K562 (cell line): Measurements from ENCODE around the gene SCGB1C2. TPM values are rescaled to one million over a fixed set of nuclear protein-coding genes. Genes with fewer than 3 reads are reported as not detected.

Experiments used
- ATAC-seq: fragments of 200-7000 bp; cut with Tn5 transposase; 3 replicates; pipeline ENCODE4 v1.9.1; 2020; ENCODE audit warnings: moderate library complexity
- BruUV-seq: library from RNA; stranded (reverse); fragments of 400-500 nt; replicated peaks from 2 replicates; lab custom pipeline; 2021; lab: Mats Ljungman, UMichigan
- CTCF ChIA-PET: fragments of 300-600 bp; formaldehyde crosslinking; extraction: SDS; loops from one replicate; lab custom pipeline; 2021; ENCODE audit warnings: low intra/inter-chr PET ratio; lab: Yijun Ruan, JAX
- POLR2A ChIA-PET: fragments of 300-600, 350-650 bp; sonication (Branson Sonifier 250); formaldehyde crosslinking; extraction: SDS; loops from one replicate; lab custom pipeline; 2021; ENCODE audit warnings: antibody characterized with exemption, inconsistent platforms; lab: Yijun Ruan, JAX
- DNase-seq, 4 experiments: peaks; one replicate each; pipeline versions ENCODE4 v3.0.0 to v3.0.0-alpha.2; 2011 to 2018; ENCODE audit warnings: low spot score in 3 of 4, mixed read lengths in 3 of 4; ENCODE audit errors: extremely low read depth in 1 of 4
- FAIRE-seq: peaks from 2 replicates; lab custom pipeline; 2011; peaks lifted over from hg19 to GRCh38; lab: Jason Lieb, UNC
- H2AFZ ChIP-seq: 2 replicates; pipeline ENCODE4 v1.6.0; 2011; ENCODE audit warnings: low read depth, low read length, control low read depth, inconsistent platforms
- H3K27ac ChIP-seq: fragments of 200-600 bp; 3 replicates; pipeline ENCODE4 v1.8.0; 2011; ENCODE audit warnings: low read depth, mild to moderate bottlenecking, control low read depth, inconsistent platforms, low read length, moderate library complexity, mixed read lengths; ENCODE audit errors: extremely low read depth
- H3K27me3 ChIP-seq, 2 experiments: fragments of 300-600 bp in 1 of 2; 2 replicates in 1 of 2; 3 replicates in 1 of 2; pipeline versions ENCODE4 v1.6.0 to v1.8.0; 2011; ENCODE audit warnings: inconsistent platforms in 2 of 2, low read length in 2 of 2, mild to moderate bottlenecking in 1 of 2, mixed read lengths in 1 of 2, moderate library complexity in 1 of 2; ENCODE audit not compliant: control insufficient read depth in 2 of 2, insufficient read depth in 2 of 2
- H3K36me3 ChIP-seq: fragments of 300-600 bp; 3 replicates; pipeline ENCODE4 v1.8.0; 2011; ENCODE audit warnings: mild to moderate bottlenecking, low read length, inconsistent platforms; ENCODE audit not compliant: control insufficient read depth, insufficient read depth
- H3K4me1 ChIP-seq, 2 experiments: fragments of 200-600 bp in 1 of 2; replicated peaks in 1 of 2; 2 replicates in 1 of 2; 3 replicates in 1 of 2; pipeline versions ENCODE4 v1.5.1 to v1.8.0; 2011; ENCODE audit warnings: inconsistent platforms in 2 of 2, low read length in 2 of 2, mild to moderate bottlenecking in 1 of 2, mixed read lengths in 1 of 2, moderate library complexity in 1 of 2; ENCODE audit not compliant: control insufficient read depth in 2 of 2, insufficient read depth in 2 of 2
- H3K4me2 ChIP-seq: 2 replicates; pipeline ENCODE4 v1.6.1; 2011; ENCODE audit warnings: low read length, control low read depth, inconsistent platforms, mixed read lengths; ENCODE audit not compliant: insufficient read depth
- H3K4me3 ChIP-seq: fragments of 200-600 bp; sonication (generic), shearing (Covaris generic); 2 replicates; pipeline ENCODE4 v1.5.1; 2016; ENCODE audit warnings: control low read depth, inconsistent platforms
- H3K79me2 ChIP-seq: fragments of 200-600 bp; 3 replicates; pipeline ENCODE4 v1.8.0; 2011; ENCODE audit warnings: low read length, inconsistent platforms; ENCODE audit not compliant: control insufficient read depth, insufficient read depth
- H3K9ac ChIP-seq, 2 experiments: 2 replicates each; pipeline versions ENCODE4 v1.6.0 to v1.6.1; 2011; ENCODE audit warnings: low read depth in 2 of 2, low read length in 2 of 2, control low read depth in 1 of 2, inconsistent platforms in 1 of 2, mild to moderate bottlenecking in 1 of 2, mixed read lengths in 1 of 2; ENCODE audit not compliant: insufficient read depth in 1 of 2
- H3K9me1 ChIP-seq: one replicate; pipeline ENCODE4 v1.6.0; 2011; ENCODE audit warnings: inconsistent platforms, mild to moderate bottlenecking, low read length, moderate library complexity; ENCODE audit not compliant: control insufficient read depth, insufficient read depth
- H3K9me3 ChIP-seq: replicated peaks from 2 replicates; pipeline ENCODE4 v1.5.1; 2011; ENCODE audit warnings: low read depth, low read length, inconsistent platforms; ENCODE audit not compliant: control insufficient read depth, insufficient read depth
- H4K20me1 ChIP-seq: replicated peaks from 2 replicates; pipeline ENCODE4 v1.6.1; 2011; ENCODE audit warnings: low read length, inconsistent platforms, mixed read lengths; ENCODE audit not compliant: control insufficient read depth, insufficient read depth
- CHD2 ChIP-seq: IDR thresholded peaks from 2 replicates; pipeline ENCODE4 v1.6.1; 2011; ENCODE audit warnings: low read depth, low read length
- EP400 ChIP-seq: fragments of 450-650 bp; IDR thresholded peaks from 2 replicates; pipeline ENCODE4 v1.6.1; 2017; ENCODE audit warnings: antibody characterized with exemption, mild to moderate bottlenecking, moderate library complexity
- KAT2B ChIP-seq: IDR thresholded peaks from one replicate; pipeline ENCODE4 v1.6.1; 2012; ENCODE audit warnings: low read depth, mild to moderate bottlenecking, control low read depth, inconsistent platforms, low read length, moderate library complexity
- NR4A1 ChIP-seq, 2 experiments: fragments of 250-450 bp in 1 of 2; fragments of 450-650 bp in 1 of 2; sonication (Bioruptor Pico) in 1 of 2; IDR thresholded peaks; 2 replicates each; pipeline versions ENCODE4 v1.4.0 to v1.6.1; 2016 to 2020; ENCODE audit warnings: mild to moderate bottlenecking in 2 of 2, missing compliant biosample characterization in 1 of 2, missing genetic modification characterization in 1 of 2, moderate library complexity in 1 of 2
- PHF8 ChIP-seq: fragments of 200-600 bp; sonication (generic); IDR thresholded peaks from 2 replicates; pipeline ENCODE4 v1.6.1; 2012; ENCODE audit warnings: mixed run types, mild to moderate bottlenecking, inconsistent platforms, low read length, moderate library complexity, borderline replicate concordance
- RBM34 ChIP-seq: fragments of 200-400 bp; formaldehyde crosslinking; IDR thresholded peaks from 2 replicates; pipeline ENCODE4 v1.6.1; 2018; ENCODE audit warnings: low read length, borderline replicate concordance; ENCODE audit not compliant: insufficient read depth
- SREBF1 ChIP-seq: fragments of 150-350 bp; IDR thresholded peaks from 2 replicates; pipeline ENCODE4 v1.6.1; 2014; ENCODE audit warnings: antibody characterized with exemption, low read depth, low read length, borderline replicate concordance
- TRIM24 ChIP-seq, 2 experiments: fragments of 450-650 bp; IDR thresholded peaks; 2 replicates each; pipeline ENCODE4 v1.6.1; 2016
- ZNF311 ChIP-seq: fragments of 250-450 bp; sonication (Bioruptor Pico); IDR thresholded peaks from 2 replicates; pipeline ENCODE4 v1.4.0; 2020; ENCODE audit warnings: mild to moderate bottlenecking, moderate library complexity
- ZNF507 ChIP-seq: conservative IDR thresholded peaks from 2 replicates; pipeline ENCODE4 v1.6.1; 2017; ENCODE audit warnings: missing genetic modification characterization, missing compliant biosample characterization
- ZNF584 ChIP-seq: fragments of 200-800 bp; sonication (Bioruptor generic); IDR thresholded peaks from 2 replicates; pipeline ENCODE4 v1.6.1; 2016; ENCODE audit warnings: low read depth, mild to moderate bottlenecking, missing genetic modification characterization, missing compliant biosample characterization
- ZSCAN32 ChIP-seq: fragments of 450-650 bp; formaldehyde crosslinking; IDR thresholded peaks from 2 replicates; pipeline ENCODE4 v1.4.0; 2020; ENCODE audit warnings: mild to moderate bottlenecking, moderate library complexity
- WGBS: fragments of 100-300 bp; shearing (Covaris generic); methylation state at CpG from one replicate; pipeline ENCODE4 v1.1.6; 2016; ENCODE audit warnings: low coverage, mixed read lengths; ENCODE audit not compliant: insufficient coverage; ENCODE audit errors: missing lambda C conversion rate; 5-methylcytosine and 5-hydroxymethylcytosine counted together
- in situ Hi-C: fragments of 300-500 bp; cut with MboI; formaldehyde crosslinking; loops from 4 replicates; pipeline ENCODE4 v1.15.0; 2018; ENCODE audit warnings: inconsistent platforms, mixed read lengths
- intact Hi-C: fragments of 100-400 bp; cut with micrococcal nuclease; formaldehyde crosslinking; loops from 2 replicates; pipeline ENCODE4 v1.14.2; 2022
- polyA plus RNA-seq, 8 experiments: library from polyadenylated mRNA; depleted of rRNA in 4 of 8; stranded (reverse) in 5 of 8; unstranded in 3 of 8; fragments of >200 nt; fragmentation: Nextera tagmentation in 2 of 8; fragmentation: Illumina TruSeq in 1 of 8; extraction: Ambion mirVana in 2 of 8; extraction: Trizol in 1 of 8; gene quantifications; 2 replicates each; pipeline versions ENCODE4 v1.2.1 to v1.2.3, GENCODE V29; 2011 to 2014; ENCODE audit warnings: inconsistent platforms in 1 of 8, missing spikeins in 1 of 8
- total RNA-seq, 7 experiments: library from RNA; depleted of rRNA in 6 of 7; stranded (reverse); fragments of >200 nt in 6 of 7; fragmentation: Illumina TruSeq in 2 of 7; extraction: Trizol in 2 of 7; gene quantifications; 2 replicates each; pipeline versions ENCODE4 v1.2.1 to v1.2.3, GENCODE V29; 2011 to 2021; ENCODE audit warnings: low replicate concordance in 1 of 7

SCGB1C2 gene
- total and polyA plus RNA-seq, 9 of the 15 experiments (the other 6 are each of a cell fraction or from before 2014, with no cell fraction given) = not detected

DNA sequence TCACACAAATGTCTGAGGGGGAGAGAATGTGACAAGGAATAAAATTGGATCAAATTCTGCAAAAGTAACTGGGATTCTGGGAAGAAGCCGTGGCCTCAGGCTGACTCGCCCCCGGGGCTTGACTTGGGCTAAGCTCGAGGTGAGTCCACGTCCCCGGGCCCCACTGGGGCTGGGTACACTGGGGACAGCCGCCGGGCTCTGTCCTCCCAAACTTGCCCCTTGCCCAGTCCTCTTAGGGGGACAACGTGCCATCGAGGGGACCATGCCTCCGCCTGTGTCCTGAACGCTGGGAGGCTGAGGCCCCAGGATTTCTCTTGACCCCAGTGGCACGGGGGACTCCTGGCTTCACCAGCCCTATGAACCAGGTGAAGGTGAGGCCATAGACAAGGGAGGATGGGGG is 23.0 kb downstream of the SCGB1C2 start:
- no peak for FAIRE-seq
- no peak for DNase-seq
- no peaks in the 10 kb centered on the region for H3K4me1 ChIP-seq
- no peaks in the 10 kb centered on the region for H3K9me1 ChIP-seq
- no peak overlapping the region for H3K4me2 ChIP-seq
- no peak overlapping the region for H2AFZ ChIP-seq
- ChIA-PET POLR2A (no interaction called here), CTCF (no interaction called here)
- intact Hi-C loops (no loop called here), in situ Hi-C loops (no loop called here)
- H3K9ac ChIP-seq = no peak overlapping the region
- no TSS peak for BruUV-seq
- no peaks in the 10 kb centered on the region for H3K79me2 ChIP-seq
- H3K36me3 ChIP-seq = no peaks in the 10 kb centered on the region
- H3K9me3 ChIP-seq = no peaks in the 10 kb centered on the region
- peaks cover 3 to 46% of the 10 kb centered on the region in 2 experiments; a peak in 4 of 5 replicates for H3K27me3 ChIP-seq
- no peak for TF ChIP-seq EP400
- no peak for TF ChIP-seq NR4A1 (CRISPR knock-in tag; IDR thresholded peaks at IDR 0.05)
- no peak for TF ChIP-seq NR4A1 (tag; IDR thresholded peaks at IDR 0.05)
- no peak for TF ChIP-seq KAT2B
- no peak for TF ChIP-seq PHF8
- no peak for TF ChIP-seq ZNF507 (tag)
- TF ChIP-seq ZNF311 = no peak
- no peak for TF ChIP-seq ZNF584 (CRISPR knock-in tag)
- TF ChIP-seq SREBF1 = no peak
- TF ChIP-seq ZSCAN32 (CRISPR knock-in tag) = no peak
- no peak for TF ChIP-seq CHD2
- no peak for TF ChIP-seq RBM34
- no peak for TF ChIP-seq TRIM24 (IDR thresholded peaks at IDR 0.05)
- H4K20me1 ChIP-seq = no peaks in the 10 kb centered on the region
- no peak overlapping the region for H3K4me3 ChIP-seq
- ATAC-seq = no peak
- H3K27ac ChIP-seq = no peak overlapping the region
- WGBS = 2% methylated on average over 7 of the region's 13 CpGs
